HL-60 (cell line): ENCODE results near the gene QSOX2.

ENCODE experiments used
- DNase-seq, 2 experiments: peaks; one replicate each; pipeline ENCODE4 v3.0.0-alpha.2; 2010 to 2020; ENCODE audit warnings: low read depth in 1 of 2, low spot score in 1 of 2
- H3K27ac ChIP-seq: fragments of 250-450 bp; sonication (Bioruptor Pico); replicated peaks from 2 replicates; pipeline ENCODE4 v1.5.1; 2020; ENCODE audit warnings: mild to moderate bottlenecking, moderate library complexity
- H3K27me3 ChIP-seq: fragments of 250-450 bp; sonication (Bioruptor Pico); 2 replicates; pipeline ENCODE4 v1.5.1; 2021; ENCODE audit warnings: mild to moderate bottlenecking, moderate library complexity; ENCODE audit not compliant: insufficient read depth, poor library complexity, severe bottlenecking
- H3K4me3 ChIP-seq: replicated peaks from 2 replicates; pipeline ENCODE4 v1.5.1; 2011; ENCODE audit warnings: mild to moderate bottlenecking, control low read depth, low read length; ENCODE audit not compliant: insufficient read depth
- CTCF ChIP-seq: IDR thresholded peaks from one replicate; pipeline ENCODE4 v1.5.1; 2011; ENCODE audit warnings: low read length, control low read depth, inconsistent platforms; ENCODE audit not compliant: insufficient read depth
- GABPA ChIP-seq: IDR thresholded peaks from 2 replicates; pipeline ENCODE4 v1.6.1; 2012; ENCODE audit warnings: low read depth
- POLR2AphosphoS5 ChIP-seq: IDR thresholded peaks from 2 replicates; pipeline ENCODE4 v1.6.1; 2012; ENCODE audit warnings: low read depth
- REST ChIP-seq: IDR thresholded peaks from 2 replicates; pipeline ENCODE4 v1.6.1; 2012; ENCODE audit warnings: low read depth; ENCODE audit not compliant: insufficient replicate concordance
- SPI1 ChIP-seq: IDR thresholded peaks from 2 replicates; pipeline ENCODE4 v1.6.1; 2012; ENCODE audit warnings: low read depth, mild to moderate bottlenecking, borderline replicate concordance

Gene QSOX2

GRCh38 chr9:136255166-136255538, 9.5 kb upstream of the QSOX2 start:
- no peak for DNase-seq
- TF ChIP-seq SPI1, result no peak
- no peak for TF ChIP-seq CTCF
- TF ChIP-seq REST, result no peak
- no peak for TF ChIP-seq POLR2AphosphoS5
- TF ChIP-seq GABPA, result no peak
- H3K27me3 ChIP-seq, result peaks cover 4% of the 10 kb centered on the region

DNA sequence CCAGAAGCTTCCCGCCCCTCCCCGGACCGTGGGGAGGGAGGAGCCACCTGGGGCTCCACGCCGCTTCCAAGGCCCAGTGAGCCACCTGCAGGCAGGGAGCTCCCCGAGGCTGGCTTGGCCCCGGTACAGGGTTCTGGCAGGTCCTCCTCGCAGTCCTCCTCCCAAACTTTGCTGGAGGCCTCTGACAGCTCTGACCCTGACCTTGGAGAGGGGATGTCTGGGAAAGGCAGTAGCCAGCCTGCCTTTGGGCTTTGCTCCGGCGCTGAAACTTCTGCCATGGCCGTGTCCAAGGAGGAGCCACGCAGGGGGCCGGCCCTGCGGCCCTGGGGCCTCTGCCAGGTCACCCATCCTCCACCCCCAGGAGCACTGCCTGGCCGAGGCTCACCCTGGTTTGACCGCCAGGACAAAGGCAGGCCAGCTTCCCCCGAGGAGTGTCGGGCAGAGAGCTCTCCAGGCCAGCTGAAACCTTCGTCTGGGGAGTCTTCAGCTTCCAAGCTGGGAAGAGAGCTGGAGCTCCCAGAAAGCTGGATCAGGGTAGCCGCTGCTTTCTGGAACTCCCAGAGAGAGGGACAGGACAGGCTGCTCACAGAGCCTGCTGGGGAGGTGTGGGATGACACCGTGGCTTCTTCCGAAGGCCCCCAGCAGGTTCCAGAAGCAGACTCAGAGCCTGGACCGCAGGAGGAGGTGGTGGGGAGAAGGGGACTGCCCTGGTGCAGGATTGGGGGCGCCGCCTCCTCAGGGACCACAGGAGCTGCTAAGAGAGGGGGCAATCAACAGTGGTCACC, 9.0 kb upstream of the QSOX2 start:
- TF ChIP-seq GABPA (no peak), POLR2AphosphoS5 (no peak), REST (no peak), SPI1 (no peak), CTCF (no peak)
- no peak overlapping the region for H3K4me3 ChIP-seq
- H3K27me3 ChIP-seq, result peaks cover 4% of the 10 kb centered on the region
- H3K27ac ChIP-seq, result no peak overlapping the region
- DNase-seq, result no peak

More at GRCh38 chr9:136255166-136255538, 9.5 kb upstream of the QSOX2 start:
- Histone ChIP-seq H3K27ac (no peak overlapping the region), H3K4me3 (no peak overlapping the region)

DNA sequence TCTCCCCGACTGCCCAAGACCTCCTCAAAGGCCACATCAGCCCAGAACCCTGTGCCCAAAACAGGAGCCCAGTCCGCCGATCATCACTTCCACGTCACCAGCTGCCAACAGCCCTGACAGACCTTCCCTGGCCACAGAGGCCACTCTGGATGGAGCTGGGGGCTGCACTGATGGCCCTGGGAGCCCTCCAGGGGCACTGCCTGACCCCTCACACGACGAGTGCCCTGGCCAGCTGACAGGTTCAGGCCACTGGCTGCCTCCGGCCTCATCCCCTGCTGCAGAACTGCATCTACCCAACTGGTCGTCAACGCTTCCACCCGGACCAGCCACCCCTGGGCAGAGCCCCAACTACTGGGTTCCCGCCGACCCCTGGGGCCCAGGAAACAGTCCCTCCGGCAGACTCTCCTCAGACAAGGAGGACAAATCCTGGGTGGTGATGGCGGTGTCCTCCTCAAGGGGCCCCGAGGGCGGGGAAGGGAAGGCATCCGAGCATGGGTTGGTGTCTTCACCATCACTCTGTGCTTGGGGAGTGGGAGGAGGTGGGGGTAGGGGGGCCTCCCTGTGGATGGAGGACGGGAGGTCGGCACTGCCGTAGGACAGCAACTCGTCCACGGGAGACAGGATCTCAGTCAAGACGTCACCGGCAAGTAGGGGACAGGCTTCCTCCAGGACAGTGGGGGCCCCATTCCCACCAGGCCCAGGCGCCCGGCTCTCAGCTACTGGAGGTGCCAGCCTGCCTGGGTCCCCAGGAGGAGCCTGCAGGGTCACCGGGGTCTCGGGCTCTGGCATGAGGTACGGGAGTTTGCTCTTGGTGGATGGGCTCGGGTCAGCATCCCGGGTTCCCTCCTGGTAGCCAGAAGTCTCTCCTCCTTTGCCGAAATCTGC, 7.9 kb upstream of the QSOX2 start:
- DNase-seq, result no peak
- TF ChIP-seq CTCF (no peak), POLR2AphosphoS5 (no peak), REST (no peak), SPI1 (no peak), GABPA (no peak)
- H3K4me3 ChIP-seq, result no peak overlapping the region

More for the DNA sequence above, 7.9 kb upstream of the QSOX2 start:
- Histone ChIP-seq H3K27ac (no peak overlapping the region), H3K27me3 (peaks cover 4% of the 10 kb centered on the region)
